DOHH2 (cell line): Measurements from ENCODE around the gene MYDGF.

Source experiments
- H3F3A ChIP-seq: fragments of 200-600 bp; sonication (generic), shearing (Covaris generic); 2 replicates; pipeline ENCODE4 v1.6.0; 2016; ENCODE audit warnings: antibody characterized with exemption, mild to moderate bottlenecking; ENCODE audit not compliant: control insufficient read depth, insufficient read depth
- H3K27ac ChIP-seq: fragments of 200-600 bp; sonication (generic); 2 replicates; pipeline ENCODE4 v1.5.1; 2014; ENCODE audit warnings: low read depth, mild to moderate bottlenecking, low read length, moderate library complexity
- H3K27me3 ChIP-seq: fragments of 200-600 bp; sonication (generic); 2 replicates; pipeline ENCODE4 v1.6.1; 2014; ENCODE audit warnings: mild to moderate bottlenecking, low read length, mixed read lengths; ENCODE audit not compliant: control insufficient read depth
- H3K36me3 ChIP-seq: fragments of 200-600 bp; sonication (generic); 2 replicates; pipeline ENCODE4 v1.6.1; 2014; ENCODE audit warnings: mild to moderate bottlenecking, low read length, moderate library complexity, mixed read lengths; ENCODE audit not compliant: control insufficient read depth
- H3K4me1 ChIP-seq: fragments of 200-600 bp; sonication (generic); 2 replicates; pipeline ENCODE4 v1.6.1; 2014; ENCODE audit warnings: mild to moderate bottlenecking, low read length, mixed read lengths; ENCODE audit not compliant: control insufficient read depth
- H3K4me2 ChIP-seq: fragments of 200-600 bp; sonication (generic); 2 replicates; pipeline ENCODE4 v1.6.0; 2014; ENCODE audit warnings: mild to moderate bottlenecking, low read length, moderate library complexity
- H3K4me3 ChIP-seq: fragments of 200-600 bp; sonication (generic); 2 replicates; pipeline ENCODE4 v1.5.1; 2014; ENCODE audit warnings: mild to moderate bottlenecking, low read length, mixed read lengths
- H3K79me2 ChIP-seq: fragments of 200-600 bp; sonication (generic); 2 replicates; pipeline ENCODE4 v1.6.1; 2014; ENCODE audit warnings: mild to moderate bottlenecking, low read length, mixed read lengths; ENCODE audit not compliant: control insufficient read depth
- H3K9me2 ChIP-seq: fragments of 200-600 bp; sonication (generic); replicated peaks from 2 replicates; pipeline ENCODE4 v1.6.1; 2014; ENCODE audit warnings: mild to moderate bottlenecking, low read length, mixed read lengths; ENCODE audit not compliant: control insufficient read depth
- H3K9me3 ChIP-seq: fragments of 200-600 bp; sonication (generic); 2 replicates; pipeline ENCODE4 v1.6.1; 2014; ENCODE audit warnings: antibody characterized with exemption, low read length, mixed read lengths; ENCODE audit not compliant: control insufficient read depth, insufficient read depth
- H4K20me1 ChIP-seq: fragments of 200-600 bp; sonication (generic); 2 replicates; pipeline ENCODE4 v1.6.0; 2014; ENCODE audit warnings: low read depth, mild to moderate bottlenecking, antibody characterized with exemption, low read length, moderate library complexity; ENCODE audit not compliant: control insufficient read depth, insufficient read depth
- EZH2phosphoT487 ChIP-seq: fragments of 200-600 bp; sonication (generic); IDR thresholded peaks from 2 replicates; pipeline ENCODE4 v1.6.1; 2017; ENCODE audit warnings: borderline replicate concordance, mild to moderate bottlenecking, antibody characterized with exemption, low read length, moderate library complexity, mixed read lengths
- TF ChIP-seq, protein P1 (sequence below): fragments of 200-600 bp; sonication (generic); IDR thresholded peaks from one replicate; pipeline ENCODE4 v1.5.1; 2014; ENCODE audit warnings: antibody characterized with exemption, mild to moderate bottlenecking, low read depth, low read length; ENCODE audit not compliant: poor library complexity, severe bottlenecking

The MYDGF gene

DNA sequence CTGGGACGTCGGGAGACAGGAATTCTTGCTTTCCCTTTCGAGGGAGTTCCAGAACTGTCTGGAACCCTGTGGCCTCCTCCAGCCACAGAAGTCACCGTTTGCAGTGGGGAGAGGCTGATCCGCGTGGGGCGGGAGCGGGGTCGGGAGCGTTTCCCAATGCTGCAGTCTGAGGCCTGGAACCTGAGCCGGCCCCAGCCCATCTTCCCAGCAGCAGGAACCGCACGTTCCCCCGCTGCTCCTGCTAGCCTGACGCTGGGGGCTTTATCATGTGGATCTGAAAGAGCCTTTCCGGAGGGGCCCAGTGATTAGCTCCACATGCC is 40.1 kb upstream of the MYDGF start:
- Histone ChIP-seq H3K36me3 (peaks cover 55% of the 10 kb centered on the region), H3K27me3 (no peaks in the 10 kb centered on the region)

DNA sequence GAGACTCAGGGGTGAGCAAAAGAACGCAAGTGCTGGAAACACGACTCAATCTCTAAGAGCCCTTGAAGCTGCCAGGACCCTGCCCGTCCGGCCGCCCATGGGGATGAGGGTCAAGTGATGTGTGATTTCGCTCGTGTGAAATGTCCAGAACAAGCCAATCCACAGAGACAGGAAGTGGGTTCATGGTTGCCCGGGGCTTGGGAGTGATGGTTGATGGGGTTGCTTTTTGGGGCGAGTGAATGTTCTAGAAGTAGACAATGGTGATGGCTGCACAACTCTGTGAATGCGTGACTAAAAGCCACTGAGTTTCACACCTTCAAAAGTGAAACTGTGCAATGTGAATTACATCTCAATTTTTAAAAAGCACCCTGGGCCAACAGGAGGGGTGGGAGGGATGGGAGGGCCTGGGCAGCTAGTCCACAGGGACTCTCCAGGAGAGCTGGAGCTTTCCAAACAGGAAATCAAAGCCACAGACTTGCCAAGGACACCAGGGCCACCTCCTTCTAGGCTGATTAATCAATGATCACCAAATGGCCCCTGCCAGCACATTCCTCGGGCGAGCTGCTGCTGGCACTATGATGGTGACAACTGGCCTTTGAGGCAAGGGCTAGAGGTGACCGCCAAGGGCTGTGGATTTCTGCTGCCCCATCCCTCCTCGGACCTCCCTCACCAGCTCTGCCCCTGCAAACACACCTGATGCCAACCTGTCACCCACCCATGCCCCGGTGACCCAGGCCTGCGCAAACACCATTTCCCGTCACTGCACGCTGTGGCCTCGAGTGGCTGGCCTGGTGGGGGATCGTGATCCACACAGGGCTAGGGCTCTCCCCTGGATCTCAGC is 39.5 kb upstream of the MYDGF start:
- no peaks in the 10 kb centered on the region; the same call in 1 of the 2 replicates for H3K79me2 ChIP-seq
- H3K9me3 ChIP-seq: no peaks in the 10 kb centered on the region
- H3K4me3 ChIP-seq: no peak overlapping the region
- no peak for TF ChIP-seq EZH2phosphoT487
- TF ChIP-seq, protein P1, sequence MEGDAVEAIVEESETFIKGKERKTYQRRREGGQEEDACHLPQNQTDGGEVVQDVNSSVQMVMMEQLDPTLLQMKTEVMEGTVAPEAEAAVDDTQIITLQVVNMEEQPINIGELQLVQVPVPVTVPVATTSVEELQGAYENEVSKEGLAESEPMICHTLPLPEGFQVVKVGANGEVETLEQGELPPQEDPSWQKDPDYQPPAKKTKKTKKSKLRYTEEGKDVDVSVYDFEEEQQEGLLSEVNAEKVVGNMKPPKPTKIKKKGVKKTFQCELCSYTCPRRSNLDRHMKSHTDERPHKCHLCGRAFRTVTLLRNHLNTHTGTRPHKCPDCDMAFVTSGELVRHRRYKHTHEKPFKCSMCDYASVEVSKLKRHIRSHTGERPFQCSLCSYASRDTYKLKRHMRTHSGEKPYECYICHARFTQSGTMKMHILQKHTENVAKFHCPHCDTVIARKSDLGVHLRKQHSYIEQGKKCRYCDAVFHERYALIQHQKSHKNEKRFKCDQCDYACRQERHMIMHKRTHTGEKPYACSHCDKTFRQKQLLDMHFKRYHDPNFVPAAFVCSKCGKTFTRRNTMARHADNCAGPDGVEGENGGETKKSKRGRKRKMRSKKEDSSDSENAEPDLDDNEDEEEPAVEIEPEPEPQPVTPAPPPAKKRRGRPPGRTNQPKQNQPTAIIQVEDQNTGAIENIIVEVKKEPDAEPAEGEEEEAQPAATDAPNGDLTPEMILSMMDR: no peak
- H3K36me3 ChIP-seq: peaks cover 53% of the 10 kb centered on the region
- H3K4me2 ChIP-seq: no peak overlapping the region
- H3K9me2 ChIP-seq: no peaks in the 10 kb centered on the region
- H3K27ac ChIP-seq: no peak overlapping the region
- no peaks in the 10 kb centered on the region for H3K4me1 ChIP-seq
- H3F3A ChIP-seq: no peaks in the 10 kb centered on the region
- H4K20me1 ChIP-seq: no peaks in the 10 kb centered on the region
- no peaks in the 10 kb centered on the region for H3K27me3 ChIP-seq

More for the DNA sequence above, 40.1 kb upstream of the MYDGF start:
- no peaks in the 10 kb centered on the region for H3K4me1 ChIP-seq
- H3F3A ChIP-seq: no peaks in the 10 kb centered on the region
- H3K27ac ChIP-seq: no peak overlapping the region
- H3K79me2 ChIP-seq: no peaks in the 10 kb centered on the region; the same call in 1 of the 2 replicates
- H4K20me1 ChIP-seq: no peaks in the 10 kb centered on the region
- no peak overlapping the region for H3K4me3 ChIP-seq
- no peak overlapping the region for H3K4me2 ChIP-seq
- H3K9me2 ChIP-seq: no peaks in the 10 kb centered on the region
- H3K9me3 ChIP-seq: no peaks in the 10 kb centered on the region
- TF ChIP-seq, protein P1: no peak
- no peak for TF ChIP-seq EZH2phosphoT487

DNA sequence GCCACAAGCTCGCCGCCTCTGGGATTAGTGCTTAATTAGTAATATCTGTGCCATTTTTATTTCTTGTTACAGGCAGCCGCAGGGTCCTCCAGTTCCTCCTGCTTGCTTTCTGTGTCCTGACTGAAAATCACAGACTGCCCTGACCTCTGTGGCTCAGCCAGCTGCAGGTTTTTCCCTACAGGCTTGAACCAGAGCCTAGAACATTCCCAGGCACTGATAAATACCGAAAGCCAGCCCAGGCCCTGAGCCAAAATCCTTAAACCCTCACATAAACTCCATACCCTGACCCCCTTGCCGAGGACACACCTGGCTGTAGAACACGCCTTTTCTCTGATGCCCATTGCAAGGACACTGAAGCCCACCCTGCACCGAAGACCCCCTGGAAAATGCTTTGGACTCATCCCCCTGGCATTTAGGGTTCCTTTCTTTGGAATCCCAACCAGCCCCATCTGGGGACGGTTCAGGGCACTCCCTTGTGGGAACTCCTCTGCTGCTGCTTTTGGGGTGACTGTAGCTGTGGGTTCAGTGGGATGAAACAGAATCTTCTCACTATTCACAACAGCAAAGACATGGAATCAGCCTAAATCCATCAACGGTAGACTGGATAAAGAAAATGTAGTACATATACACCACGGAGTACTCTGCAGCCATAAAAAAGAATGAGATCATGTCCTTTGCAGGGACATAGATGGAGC is 38.0 kb upstream of the MYDGF start:
- no peaks in the 10 kb centered on the region for H3F3A ChIP-seq
- peaks cover 44% of the 10 kb centered on the region for H3K36me3 ChIP-seq
- TF ChIP-seq, protein P1: no peak
- no peak for TF ChIP-seq EZH2phosphoT487
- H3K9me2 ChIP-seq: no peaks in the 10 kb centered on the region
- H4K20me1 ChIP-seq: no peaks in the 10 kb centered on the region
- H3K27me3 ChIP-seq: no peaks in the 10 kb centered on the region
- H3K27ac ChIP-seq: no peak overlapping the region
- no peak overlapping the region for H3K4me2 ChIP-seq
- H3K4me3 ChIP-seq: no peak overlapping the region
- H3K9me3 ChIP-seq: no peaks in the 10 kb centered on the region
- H3K4me1 ChIP-seq: no peaks in the 10 kb centered on the region
- H3K79me2 ChIP-seq: no peaks in the 10 kb centered on the region; the same call in 1 of the 2 replicates
